ENCODE data around the gene ACAT2.

Gene ACAT2

DNA sequence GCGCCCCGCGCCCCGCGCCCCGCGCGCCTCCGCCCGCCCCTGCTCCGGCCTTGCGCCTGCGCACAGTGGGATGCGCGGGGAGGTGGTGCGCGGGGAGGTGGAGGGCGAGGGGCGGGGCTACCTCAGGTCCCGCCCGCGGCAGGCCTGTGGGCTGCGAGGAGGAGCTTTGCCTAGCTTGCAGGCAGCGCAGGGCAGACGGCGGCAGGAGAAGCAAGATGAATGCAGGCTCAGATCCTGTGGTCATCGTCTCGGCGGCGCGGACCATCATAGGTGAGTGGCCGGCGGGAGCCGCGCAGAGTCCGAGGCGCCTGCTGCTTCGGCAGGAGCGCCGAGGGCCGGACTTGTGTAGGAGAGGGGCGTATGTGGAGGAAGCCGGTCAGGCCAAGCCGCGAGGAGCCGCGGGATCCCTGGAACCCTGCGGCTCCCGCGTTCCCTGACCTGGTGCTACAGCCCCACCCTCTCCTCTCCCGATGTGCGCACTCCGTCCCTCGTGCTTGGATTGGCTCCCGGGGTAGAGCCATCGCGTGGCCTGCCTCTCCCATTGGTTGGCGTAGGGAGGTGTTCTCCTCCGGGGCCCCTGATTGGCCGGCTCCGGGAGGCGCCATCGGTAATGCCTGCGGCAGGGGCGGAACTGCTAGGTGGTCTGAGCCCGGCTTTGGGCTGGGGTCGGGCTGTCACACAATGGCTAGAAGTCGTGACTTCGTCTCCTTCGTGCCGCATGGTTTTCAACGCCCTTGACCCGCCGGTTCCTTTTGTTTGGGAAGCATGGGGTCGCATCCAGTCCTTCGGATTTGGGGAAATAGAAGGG is at the start of gene ACAT2 (continued):
- TF ChIP-seq ZNF596 (tag by site-specific recombination; IDR thresholded peaks at IDR 0.05) (no peak), ZNF335 (tag by site-specific recombination; conservative IDR thresholded peaks at IDR 0.05) (peak; percentile 98), ZNF214 (tag by site-specific recombination; IDR thresholded peaks at IDR 0.05; ENCODE audit: borderline replicate concordance) (no peak), SP3 (tag by site-specific recombination; IDR thresholded peaks at IDR 0.05) (peak; percentile 90), ZBTB17 (tag by site-specific recombination; IDR thresholded peaks at IDR 0.05) (peak; percentile 97), ZNF239 (tag by site-specific recombination; IDR thresholded peaks at IDR 0.05) (no peak), ZNF707 (tag by site-specific recombination; IDR thresholded peaks at IDR 0.05) (no peak), OSR2 (tag by site-specific recombination; IDR thresholded peaks at IDR 0.05) (no peak), ZNF544 (tag by site-specific recombination; IDR thresholded peaks at IDR 0.05) (no peak), ZNF747 (tag by site-specific recombination; IDR thresholded peaks at IDR 0.05) (no peak), ZNF529 (tag by site-specific recombination; IDR thresholded peaks at IDR 0.05; ENCODE audit: insufficient replicate concordance) (no peak), ZNF530 (tag by site-specific recombination; IDR thresholded peaks at IDR 0.05; ENCODE audit: low read depth) (no peak), GFI1B (tag by site-specific recombination; IDR thresholded peaks at IDR 0.05) (no peak), ZNF514 (tag by site-specific recombination; IDR thresholded peaks at IDR 0.05) (no peak), ZNF777 (tag by site-specific recombination; IDR thresholded peaks at IDR 0.05; ENCODE audit: borderline replicate concordance) (no peak), ZNF175 (tag by site-specific recombination; IDR thresholded peaks at IDR 0.05) (no peak), ZNF837 (tag by site-specific recombination; IDR thresholded peaks at IDR 0.05) (no peak), ZNF146 (tag by site-specific recombination; IDR thresholded peaks at IDR 0.05) (no peak), ZEB2 (tag by site-specific recombination; IDR thresholded peaks at IDR 0.05) (peak; percentile 91), HOXC10 (CRISPR knock-in tag; IDR thresholded peaks at IDR 0.05) (no peak), ZNF843 (tag by site-specific recombination; IDR thresholded peaks at IDR 0.05) (peak; percentile 85), ZNF132 (tag by site-specific recombination; IDR thresholded peaks at IDR 0.05; ENCODE audit: borderline replicate concordance) (no peak), ZNF473 (tag by site-specific recombination; IDR thresholded peaks at IDR 0.05) (no peak), ZNF24 (tag by site-specific recombination; IDR thresholded peaks at IDR 0.05) (peak; percentile 88), ZNF600 (tag by site-specific recombination; IDR thresholded peaks at IDR 0.05) (peak; percentile 92)
- TF ChIP-seq, protein P1, sequence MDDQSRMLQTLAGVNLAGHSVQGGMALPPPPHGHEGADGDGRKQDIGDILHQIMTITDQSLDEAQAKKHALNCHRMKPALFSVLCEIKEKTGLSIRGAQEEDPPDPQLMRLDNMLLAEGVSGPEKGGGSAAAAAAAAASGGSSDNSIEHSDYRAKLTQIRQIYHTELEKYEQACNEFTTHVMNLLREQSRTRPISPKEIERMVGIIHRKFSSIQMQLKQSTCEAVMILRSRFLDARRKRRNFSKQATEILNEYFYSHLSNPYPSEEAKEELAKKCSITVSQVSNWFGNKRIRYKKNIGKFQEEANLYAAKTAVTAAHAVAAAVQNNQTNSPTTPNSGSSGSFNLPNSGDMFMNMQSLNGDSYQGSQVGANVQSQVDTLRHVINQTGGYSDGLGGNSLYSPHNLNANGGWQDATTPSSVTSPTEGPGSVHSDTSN (CRISPR knock-in tag; IDR thresholded peaks at IDR 0.05), result no peak; the same call in 1 of the 2 replicates
- TF ChIP-seq, protein P2, sequence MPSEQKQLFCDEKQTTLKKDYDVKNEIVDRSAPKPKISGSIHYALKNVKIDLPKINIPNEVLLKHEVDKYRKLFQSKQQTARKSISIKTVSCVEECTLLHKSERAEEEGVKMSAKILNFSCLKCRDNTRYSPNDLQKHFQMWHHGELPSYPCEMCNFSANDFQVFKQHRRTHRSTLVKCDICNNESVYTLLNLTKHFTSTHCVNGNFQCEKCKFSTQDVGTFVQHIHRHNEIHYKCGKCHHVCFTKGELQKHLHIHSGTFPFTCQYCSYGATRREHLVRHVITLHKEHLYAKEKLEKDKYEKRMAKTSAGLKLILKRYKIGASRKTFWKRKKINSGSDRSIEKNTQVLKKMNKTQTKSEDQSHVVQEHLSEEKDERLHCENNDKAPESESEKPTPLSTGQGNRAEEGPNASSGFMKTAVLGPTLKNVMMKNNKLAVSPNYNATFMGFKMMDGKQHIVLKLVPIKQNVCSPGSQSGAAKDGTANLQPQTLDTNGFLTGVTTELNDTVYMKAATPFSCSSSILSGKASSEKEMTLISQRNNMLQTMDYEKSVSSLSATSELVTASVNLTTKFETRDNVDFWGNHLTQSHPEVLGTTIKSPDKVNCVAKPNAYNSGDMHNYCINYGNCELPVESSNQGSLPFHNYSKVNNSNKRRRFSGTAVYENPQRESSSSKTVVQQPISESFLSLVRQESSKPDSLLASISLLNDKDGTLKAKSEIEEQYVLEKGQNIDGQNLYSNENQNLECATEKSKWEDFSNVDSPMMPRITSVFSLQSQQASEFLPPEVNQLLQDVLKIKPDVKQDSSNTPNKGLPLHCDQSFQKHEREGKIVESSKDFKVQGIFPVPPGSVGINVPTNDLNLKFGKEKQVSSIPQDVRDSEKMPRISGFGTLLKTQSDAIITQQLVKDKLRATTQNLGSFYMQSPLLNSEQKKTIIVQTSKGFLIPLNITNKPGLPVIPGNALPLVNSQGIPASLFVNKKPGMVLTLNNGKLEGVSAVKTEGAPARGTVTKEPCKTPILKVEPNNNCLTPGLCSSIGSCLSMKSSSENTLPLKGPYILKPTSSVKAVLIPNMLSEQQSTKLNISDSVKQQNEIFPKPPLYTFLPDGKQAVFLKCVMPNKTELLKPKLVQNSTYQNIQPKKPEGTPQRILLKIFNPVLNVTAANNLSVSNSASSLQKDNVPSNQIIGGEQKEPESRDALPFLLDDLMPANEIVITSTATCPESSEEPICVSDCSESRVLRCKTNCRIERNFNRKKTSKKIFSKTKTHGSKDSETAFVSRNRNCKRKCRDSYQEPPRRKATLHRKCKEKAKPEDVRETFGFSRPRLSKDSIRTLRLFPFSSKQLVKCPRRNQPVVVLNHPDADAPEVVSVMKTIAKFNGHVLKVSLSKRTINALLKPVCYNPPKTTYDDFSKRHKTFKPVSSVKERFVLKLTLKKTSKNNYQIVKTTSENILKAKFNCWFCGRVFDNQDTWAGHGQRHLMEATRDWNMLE (tag by site-specific recombination; conservative IDR thresholded peaks at IDR 0.05; ENCODE audit: low read depth), result no peak
- TF ChIP-seq, protein P3, sequence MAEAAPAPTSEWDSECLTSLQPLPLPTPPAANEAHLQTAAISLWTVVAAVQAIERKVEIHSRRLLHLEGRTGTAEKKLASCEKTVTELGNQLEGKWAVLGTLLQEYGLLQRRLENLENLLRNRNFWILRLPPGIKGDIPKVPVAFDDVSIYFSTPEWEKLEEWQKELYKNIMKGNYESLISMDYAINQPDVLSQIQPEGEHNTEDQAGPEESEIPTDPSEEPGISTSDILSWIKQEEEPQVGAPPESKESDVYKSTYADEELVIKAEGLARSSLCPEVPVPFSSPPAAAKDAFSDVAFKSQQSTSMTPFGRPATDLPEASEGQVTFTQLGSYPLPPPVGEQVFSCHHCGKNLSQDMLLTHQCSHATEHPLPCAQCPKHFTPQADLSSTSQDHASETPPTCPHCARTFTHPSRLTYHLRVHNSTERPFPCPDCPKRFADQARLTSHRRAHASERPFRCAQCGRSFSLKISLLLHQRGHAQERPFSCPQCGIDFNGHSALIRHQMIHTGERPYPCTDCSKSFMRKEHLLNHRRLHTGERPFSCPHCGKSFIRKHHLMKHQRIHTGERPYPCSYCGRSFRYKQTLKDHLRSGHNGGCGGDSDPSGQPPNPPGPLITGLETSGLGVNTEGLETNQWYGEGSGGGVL (tag by site-specific recombination; IDR thresholded peaks at IDR 0.05), result no peak
- TF ChIP-seq, protein P4, sequence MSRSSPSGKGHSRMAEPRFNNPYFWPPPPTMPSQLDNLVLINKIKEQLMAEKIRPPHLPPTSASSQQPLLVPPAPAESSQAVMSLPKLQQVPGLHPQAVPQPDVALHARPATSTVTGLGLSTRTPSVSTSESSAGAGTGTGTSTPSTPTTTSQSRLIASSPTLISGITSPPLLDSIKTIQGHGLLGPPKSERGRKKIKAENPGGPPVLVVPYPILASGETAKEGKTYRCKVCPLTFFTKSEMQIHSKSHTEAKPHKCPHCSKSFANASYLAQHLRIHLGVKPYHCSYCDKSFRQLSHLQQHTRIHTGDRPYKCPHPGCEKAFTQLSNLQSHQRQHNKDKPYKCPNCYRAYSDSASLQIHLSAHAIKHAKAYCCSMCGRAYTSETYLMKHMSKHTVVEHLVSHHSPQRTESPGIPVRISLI (tag by site-specific recombination; IDR thresholded peaks at IDR 0.05), result no peak
- TF ChIP-seq, protein P5, sequence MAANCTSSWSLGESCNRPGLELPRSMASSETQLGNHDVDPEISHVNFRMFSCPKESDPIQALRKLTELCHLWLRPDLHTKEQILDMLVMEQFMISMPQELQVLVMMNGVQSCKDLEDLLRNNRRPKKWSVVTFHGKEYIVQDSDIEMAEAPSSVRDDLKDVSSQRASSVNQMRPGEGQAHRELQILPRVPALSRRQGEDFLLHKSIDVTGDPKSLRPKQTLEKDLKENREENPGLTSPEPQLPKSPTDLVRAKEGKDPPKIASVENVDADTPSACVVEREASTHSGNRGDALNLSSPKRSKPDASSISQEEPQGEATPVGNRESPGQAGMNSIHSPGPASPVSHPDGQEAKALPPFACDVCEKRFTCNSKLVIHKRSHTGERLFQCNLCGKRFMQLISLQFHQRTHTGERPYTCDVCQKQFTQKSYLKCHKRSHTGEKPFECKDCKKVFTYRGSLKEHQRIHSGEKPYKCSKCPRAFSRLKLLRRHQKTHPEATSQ (tag by site-specific recombination; IDR thresholded peaks at IDR 0.05), result 0 out of 2 replicates have a peak, but pooled peaks have one; percentile 66
